ENCODE measurements around the gene DVL2.

The DVL2 gene

GRCh38 chr17:7240375-7240774 is 6.1 kb upstream of the DVL2 start:
- peak overlapping the region; percentile 58 for H3K4me3 ChIP-seq (ENCODE audit: low read length)
- no peak for DNase-seq (ENCODE audit: low read depth, low spot score)

GRCh38 chr17:7239091-7240027 is 5.0 kb upstream of the DVL2 start, which contains the start of gene PHF23:
Gene PHF23 (minus strand): TSS chr17:7239457. CDS start chr17:7239279, 178 bp downstream.
- peak; percentile 99 for DNase-seq (ENCODE audit: low read depth, low spot score)

DNA sequence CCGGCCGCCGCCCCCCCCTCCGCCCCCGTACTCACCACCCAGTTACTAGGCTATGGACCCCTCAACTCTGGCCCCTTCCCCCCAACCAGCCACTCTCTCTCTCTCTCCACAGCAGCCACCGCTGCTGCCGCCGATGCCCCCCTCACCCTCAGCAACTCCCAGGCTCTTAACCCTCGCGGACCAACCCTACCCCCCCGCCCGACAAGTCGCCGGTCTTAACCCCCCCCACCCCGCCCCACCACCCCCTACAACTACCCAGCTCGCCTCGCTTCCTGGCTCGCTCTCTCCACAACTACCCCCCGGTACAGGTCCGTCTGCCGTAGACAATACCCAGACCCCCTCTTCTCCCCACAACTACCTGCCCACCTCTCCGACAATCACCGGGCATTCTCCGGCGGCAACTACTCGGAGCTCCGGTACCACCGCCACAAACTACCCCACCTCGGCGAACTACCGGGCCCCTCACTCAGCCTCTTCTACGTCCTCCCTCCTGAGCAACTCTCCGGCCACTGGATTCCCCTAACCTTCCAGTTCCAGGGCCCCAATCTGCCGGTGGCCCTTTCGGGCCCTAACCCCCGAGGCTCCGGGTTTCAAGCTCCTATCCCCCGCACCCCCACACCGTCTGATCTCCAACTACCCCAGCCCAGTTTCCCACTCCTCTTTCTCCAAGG is 4.2 kb upstream of the DVL2 start:
- DNase-seq (ENCODE audit: low read depth, low spot score), result no peak
- H3K4me3 ChIP-seq (ENCODE audit: low read length), result peak overlapping the region; percentile 98

More at GRCh38 chr17:7239091-7240027, 5.0 kb upstream of the DVL2 start, which contains the start of gene PHF23:
- H3K4me3 ChIP-seq (ENCODE audit: low read length), result peak within 1 kb of the TSS; percentile 98

DNA sequence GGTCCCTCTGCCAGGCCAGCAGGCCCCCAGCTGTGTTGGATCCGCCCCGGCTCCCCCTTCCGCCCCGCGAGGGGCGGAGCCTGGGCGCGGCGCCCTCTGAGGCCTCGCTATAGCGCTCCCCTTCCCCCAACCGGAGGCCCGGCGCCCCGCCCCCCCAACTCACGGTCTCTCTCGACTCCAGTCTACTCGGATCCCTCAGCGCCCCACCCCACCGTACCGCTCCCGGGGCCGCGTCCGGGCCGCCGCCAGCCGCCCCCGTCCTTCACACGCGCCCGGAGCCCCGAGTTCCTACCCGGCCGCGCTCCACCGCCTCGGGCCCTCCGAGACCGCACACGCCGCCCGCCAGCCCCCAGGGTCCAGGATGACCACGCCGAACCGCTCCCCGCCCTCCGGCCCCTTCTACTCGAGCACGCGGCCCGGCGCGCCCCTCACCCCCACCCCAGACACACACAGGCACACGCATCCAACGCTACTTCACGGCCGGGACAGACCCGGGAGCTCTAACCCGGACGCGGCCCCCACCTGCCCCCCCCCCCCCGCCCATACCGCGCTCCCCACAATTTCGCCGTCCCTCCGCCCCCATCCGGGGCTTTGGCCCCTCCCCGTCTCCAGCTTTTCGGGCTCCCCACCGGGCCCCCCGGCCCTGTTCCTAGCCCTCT is 3.6 kb upstream of the DVL2 start:
- H3K4me3 ChIP-seq (ENCODE audit: low read length), result peak overlapping the region; percentile 98
- peak; percentile 65 for DNase-seq (ENCODE audit: low read depth, low spot score)

- DNase-seq (ENCODE audit: low read depth, low spot score), result no peak
- peak overlapping the region; percentile 98 for H3K4me3 ChIP-seq (ENCODE audit: low read length)
Observed at GRCh38 chr17:7237266-7237760, 3.0 kb upstream of the DVL2 start.

- DNase-seq (ENCODE audit: low read depth, low spot score), result no peak
- H3K4me3 ChIP-seq (ENCODE audit: low read length), result no peak overlapping the region
Observed at GRCh38 chr17:7236808-7237207, 2.5 kb upstream of the DVL2 start.

- H3K4me3 ChIP-seq (ENCODE audit: low read length), result no peak overlapping the region
- DNase-seq (ENCODE audit: low read depth, low spot score), result no peak
Observed at GRCh38 chr17:7235693-7236665, 1.7 kb upstream of the DVL2 start.

- no peak for DNase-seq (ENCODE audit: low read depth, low spot score)
- peak overlapping the region; percentile 74 for H3K4me3 ChIP-seq (ENCODE audit: low read length)
Observed at GRCh38 chr17:7233701-7234082, 625 bp downstream of the DVL2 start.

DNA sequence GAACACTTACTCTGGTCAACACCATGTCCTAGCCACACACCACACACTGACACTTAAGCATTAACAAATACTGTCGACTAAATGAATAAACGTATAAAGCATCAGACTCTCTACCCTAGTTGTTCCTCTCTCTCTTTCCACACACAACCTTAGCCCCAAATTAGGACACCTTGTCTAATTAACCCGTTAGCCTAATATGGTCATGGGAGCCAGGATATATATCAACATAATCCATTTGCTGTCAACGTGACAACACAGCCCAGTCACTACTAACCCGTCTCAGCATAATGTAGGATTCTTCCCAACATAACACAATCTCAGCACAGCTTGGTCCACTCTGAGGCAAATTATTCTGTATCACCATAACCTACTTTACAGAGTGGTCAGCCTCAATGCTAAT is 2.2 kb downstream of the DVL2 start:
- DNase-seq (ENCODE audit: low read depth, low spot score), result no peak

DNA sequence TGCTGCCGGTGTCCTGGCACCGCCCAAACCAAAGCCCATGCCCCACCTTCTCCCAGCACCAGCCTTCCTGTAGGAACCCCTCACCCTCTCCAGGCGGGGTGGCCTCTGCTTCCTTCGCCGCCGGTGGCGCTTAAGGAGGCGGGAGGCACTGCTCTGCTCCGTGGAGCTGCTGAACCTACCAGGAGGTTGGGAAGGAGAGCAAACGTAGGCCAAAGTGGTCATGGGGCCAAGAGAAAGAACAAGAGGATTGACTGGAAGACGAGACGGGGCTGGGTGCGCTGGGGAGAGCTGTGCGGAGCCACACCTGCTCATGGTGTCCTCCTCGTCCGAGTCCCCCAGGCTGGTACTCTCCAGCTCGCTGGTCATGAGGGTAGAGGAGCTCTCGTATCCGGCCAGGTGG is 4.8 kb downstream of the DVL2 start:
- H3K4me3 ChIP-seq (ENCODE audit: low read length), result no peak overlapping the region
- no peak for DNase-seq (ENCODE audit: low read depth, low spot score)

More for the DNA sequence above, 2.2 kb downstream of the DVL2 start:
- no peak overlapping the region for H3K4me3 ChIP-seq (ENCODE audit: low read length)

DNA sequence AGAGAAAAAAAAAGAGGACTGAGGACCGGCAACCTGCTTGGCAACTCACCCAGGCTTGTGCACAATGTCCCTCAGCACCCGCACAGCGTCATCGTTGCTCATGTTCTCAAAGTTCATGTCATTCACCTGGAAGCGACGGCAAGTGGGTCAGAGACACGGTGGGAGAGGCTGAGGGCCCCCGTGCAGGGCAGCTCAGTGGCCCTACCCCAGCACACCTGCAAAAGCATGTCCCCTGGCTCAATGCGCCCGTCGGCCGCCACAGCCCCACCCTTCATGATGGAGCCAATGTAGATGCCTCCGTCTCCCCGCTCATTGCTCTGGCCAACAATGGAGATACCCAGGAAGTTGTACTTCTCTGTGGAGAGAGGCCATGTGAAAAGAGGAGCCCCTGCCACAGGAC is 5.4 kb downstream of the DVL2 start:
- no peak overlapping the region for H3K4me3 ChIP-seq (ENCODE audit: low read length)
- DNase-seq (ENCODE audit: low read depth, low spot score), result no peak

- no peak overlapping the region for H3K4me3 ChIP-seq (ENCODE audit: low read length)
- DNase-seq (ENCODE audit: low read depth, low spot score), result no peak
Observed at GRCh38 chr17:7226721-7227710, 7.3 kb downstream of the DVL2 start.

DNA sequence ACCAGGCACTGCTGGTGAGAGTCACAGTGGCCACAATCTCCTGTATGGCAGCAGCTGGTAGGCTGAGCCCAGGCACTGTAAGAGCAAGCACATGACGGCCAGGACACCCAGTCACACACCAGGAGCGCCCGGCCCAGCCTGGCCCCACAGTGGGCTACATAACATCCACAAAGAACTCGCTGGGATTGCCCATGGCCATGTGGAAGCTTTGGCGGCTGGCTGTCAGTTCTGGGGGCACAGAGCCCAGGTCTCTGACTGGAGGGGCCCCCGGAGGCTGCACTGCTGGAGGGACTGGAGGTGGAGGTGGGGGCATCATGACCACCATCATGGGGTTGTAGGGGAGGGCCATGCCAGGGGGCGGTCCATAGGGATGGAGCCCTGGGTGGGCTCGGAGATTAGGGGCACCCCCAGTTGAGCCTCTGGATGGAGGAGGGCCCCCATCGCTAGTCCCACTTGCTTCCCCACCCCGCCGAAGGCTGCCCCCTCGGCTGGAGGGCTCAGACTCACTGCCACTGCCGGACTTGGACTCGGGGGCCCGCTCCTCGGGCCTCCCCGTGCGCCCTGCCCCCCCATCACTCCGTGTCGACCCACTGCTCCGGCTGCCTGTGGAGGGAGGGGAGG is 8.5 kb downstream of the DVL2 start:
- DNase-seq (ENCODE audit: low read depth, low spot score), result no peak
- no peak overlapping the region for H3K4me3 ChIP-seq (ENCODE audit: low read length)

DNA sequence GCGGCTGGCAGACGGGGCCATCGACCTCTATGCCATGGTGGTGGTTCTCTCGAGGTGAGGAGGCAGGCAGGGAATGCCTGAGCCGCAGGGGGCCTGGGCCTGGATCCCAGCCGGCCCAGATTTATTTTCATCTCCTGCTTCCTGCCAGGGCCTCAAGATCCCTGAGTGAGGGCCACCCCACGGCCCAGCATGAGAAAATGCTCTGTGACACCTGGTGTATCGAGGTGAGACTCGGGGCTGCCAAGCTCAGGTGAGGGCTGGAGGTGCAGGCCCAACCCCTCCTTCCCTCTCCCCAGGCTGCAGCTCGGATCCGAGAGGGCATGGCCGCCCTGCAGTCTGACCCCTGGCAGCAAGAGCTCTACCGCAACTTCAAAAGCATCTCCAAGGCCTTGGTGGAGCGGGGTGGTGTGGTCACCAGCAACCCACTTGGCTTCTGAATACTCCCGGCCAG is 9.6 kb downstream of the DVL2 start:
- no peak overlapping the region for H3K4me3 ChIP-seq (ENCODE audit: low read length)
- DNase-seq (ENCODE audit: low read depth, low spot score), result no peak

GRCh38 chr17:7224110-7224509 is 10.2 kb downstream of the DVL2 start:
- no peak for DNase-seq (ENCODE audit: low read depth, low spot score)

DNA sequence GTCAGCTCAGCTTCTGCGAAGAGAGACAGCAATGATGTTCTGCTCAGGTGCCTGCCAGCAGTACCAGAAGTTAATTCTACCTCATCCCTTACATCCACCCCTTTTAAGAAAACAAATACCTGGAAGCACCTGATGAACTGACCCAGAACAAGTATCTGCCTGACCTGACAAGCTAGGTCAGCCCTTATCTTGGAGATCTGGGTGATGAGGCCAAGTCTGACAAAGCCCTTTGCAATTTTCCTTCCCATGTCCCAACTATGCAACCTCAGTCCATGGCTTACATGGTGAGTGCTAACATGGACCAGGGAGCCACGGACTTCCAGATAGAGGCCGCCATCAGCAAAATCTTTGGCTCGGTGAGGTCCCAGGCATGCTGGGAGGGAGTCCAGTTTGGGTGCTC is 10.9 kb downstream of the DVL2 start:
- no peak overlapping the region for H3K4me3 ChIP-seq (ENCODE audit: low read length)
- no peak for DNase-seq (ENCODE audit: low read depth, low spot score)

More at GRCh38 chr17:7224110-7224509, 10.2 kb downstream of the DVL2 start:
- H3K4me3 ChIP-seq (ENCODE audit: low read length), result no peak overlapping the region

DNA sequence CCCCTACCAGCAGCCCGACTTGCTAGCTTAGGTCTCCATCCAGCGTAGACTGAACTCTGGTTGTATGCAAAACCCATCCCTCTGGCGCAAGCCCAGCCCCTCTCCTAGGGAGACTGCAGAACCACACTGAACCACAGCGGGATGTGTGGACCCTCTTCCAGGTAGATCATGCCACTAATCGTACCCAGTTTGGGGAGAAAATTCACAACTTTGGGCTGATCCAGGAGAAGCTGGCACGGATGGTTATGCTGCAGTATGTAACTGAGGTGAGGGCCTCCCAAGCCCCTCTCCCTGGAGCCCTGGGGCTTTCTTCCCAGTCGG is 11.4 kb downstream of the DVL2 start:
- no peak overlapping the region for H3K4me3 ChIP-seq (ENCODE audit: low read length)
- DNase-seq (ENCODE audit: low read depth, low spot score), result no peak

All from Jurkat, Clone E6-1 (cell line).